Panc1 (cell line): ENCODE measurements around the gene POC1B. TPM values are rescaled to one million over a fixed set of nuclear protein-coding genes. Genes with fewer than 3 reads are reported as not detected.

Experiments used
- ATAC-seq: fragments of 200-7000 bp; cut with Tn5 transposase; 2 replicates; pipeline ENCODE4 v1.9.1; 2020; ENCODE audit warnings: mild to moderate bottlenecking, moderate library complexity
- BruUV-seq: library from RNA; stranded (reverse); fragments of 400-500 nt; replicated peaks from 2 replicates; lab custom pipeline; 2021; lab: Mats Ljungman, UMichigan
- CTCF ChIA-PET: fragments of 300-600 bp; sonication (Branson Sonifier 250); formaldehyde crosslinking; loops from one replicate; lab custom pipeline; 2022; ENCODE audit warnings: antibody characterized with exemption; lab: Charles Lee
- POLR2A ChIA-PET: fragments of 300-600 bp; sonication (Branson Sonifier 250); formaldehyde crosslinking; loops from one replicate; lab custom pipeline; 2022; ENCODE audit warnings: antibody characterized with exemption; lab: Charles Lee
- DNase-seq: peaks from one replicate; pipeline ENCODE4 v3.0.0-alpha.2; 2010; ENCODE audit warnings: low read depth, low spot score
- H3K27ac ChIP-seq: 2 replicates; pipeline ENCODE4 v1.5.1; 2011; ENCODE audit warnings: mild to moderate bottlenecking, low read length, inconsistent platforms
- H3K27me3 ChIP-seq: fragments of 200-500 bp; sonication (Bioruptor generic); 2 replicates; pipeline ENCODE4 v1.6.0; 2014; ENCODE audit warnings: low read length, inconsistent platforms; ENCODE audit not compliant: control insufficient read depth, insufficient read depth
- H3K36me3 ChIP-seq: fragments of 200-500 bp; sonication (Bioruptor generic); 2 replicates; pipeline ENCODE4 v1.5.1; 2014; ENCODE audit warnings: inconsistent platforms, mild to moderate bottlenecking, low read length, moderate library complexity; ENCODE audit not compliant: control insufficient read depth, insufficient read depth
- H3K4me1 ChIP-seq: 2 replicates; pipeline ENCODE4 v1.5.1; 2011; ENCODE audit warnings: inconsistent platforms, mild to moderate bottlenecking, low read length, moderate library complexity; ENCODE audit not compliant: control insufficient read depth, insufficient read depth
- H3K4me3 ChIP-seq, 2 experiments: 2 replicates each; pipeline ENCODE4 v1.5.1; 2011 to 2012; ENCODE audit warnings: low read depth in 2 of 2, low read length in 2 of 2, mild to moderate bottlenecking in 2 of 2, inconsistent platforms in 1 of 2, moderate library complexity in 1 of 2
- H3K9me3 ChIP-seq: fragments of 200-500 bp; sonication (Bioruptor generic); 2 replicates; pipeline ENCODE4 v1.5.1; 2014; ENCODE audit warnings: low read depth, mild to moderate bottlenecking, inconsistent platforms, low read length, moderate library complexity; ENCODE audit not compliant: control insufficient read depth, insufficient read depth
- CTCF ChIP-seq: fragments of 450-650 bp; IDR thresholded peaks from 2 replicates; pipeline ENCODE4 v1.5.1; 2017; ENCODE audit warnings: mild to moderate bottlenecking
- POLR2AphosphoS5 ChIP-seq: IDR thresholded peaks from 2 replicates; pipeline ENCODE4 v1.6.1; 2012; ENCODE audit warnings: mild to moderate bottlenecking, low read depth, low read length, moderate library complexity
- REST ChIP-seq, 2 experiments: IDR thresholded peaks; 2 replicates each; pipeline ENCODE4 v1.6.1; 2011 to 2012; ENCODE audit warnings: low read depth in 2 of 2, control low read depth in 1 of 2, low read length in 1 of 2, mild to moderate bottlenecking in 1 of 2, moderate library complexity in 1 of 2; ENCODE audit not compliant: insufficient read depth in 1 of 2
- SIN3A ChIP-seq: IDR thresholded peaks from 2 replicates; pipeline ENCODE4 v1.6.1; 2012; ENCODE audit warnings: low read depth, mild to moderate bottlenecking, low read length, moderate library complexity, borderline replicate concordance; ENCODE audit not compliant: insufficient read depth
- TCF7L2 ChIP-seq: IDR thresholded peaks from 2 replicates; pipeline ENCODE4 v1.6.1; 2011; ENCODE audit warnings: mild to moderate bottlenecking, low read depth, low read length, inconsistent platforms
- in situ Hi-C: cut with HindIII; loops from 2 replicates; pipeline ENCODE4 v1.10.0; 2016; ENCODE audit warnings: low sequenced_read_pairs, low pct_unique_long_range_greater_than_20kb
- intact Hi-C: fragments of 100-400 bp; cut with micrococcal nuclease; formaldehyde crosslinking; loops from one replicate; pipeline ENCODE4 v1.10.0; 2022; ENCODE audit not compliant: unreplicated experiment
- total RNA-seq: library from RNA; stranded (reverse); gene quantifications from one replicate; pipeline ENCODE4 v1.2.1, GENCODE V29; 2021; ENCODE audit not compliant: unreplicated experiment

POC1B gene
- total RNA-seq, 1 experiment from 2014 or later: 7.3 TPM

- ChIA-PET CTCF (no interaction called here), POLR2A (no interaction called here)
- Histone ChIP-seq H3K27me3 (no peaks in the 10 kb centered on the region), H3K4me3 (no peak overlapping the region), H3K9me3 (no peaks in the 10 kb centered on the region), H3K4me1 (no peaks in the 10 kb centered on the region), H3K27ac (no peak overlapping the region), H3K36me3 (no peaks in the 10 kb centered on the region)
- ATAC-seq (no peak), DNase-seq (no peak)
- BruUV-seq: no TSS peak
- no peak for TF ChIP-seq TCF7L2
- no peak for TF ChIP-seq CTCF
- no peak for TF ChIP-seq SIN3A
- no peak for TF ChIP-seq POLR2AphosphoS5
- intact Hi-C loops: no loop called here
- in situ Hi-C loops: no loop called here
Observed at GRCh38 chr12:89376202-89376529, 149.7 kb downstream of the POC1B start.

- Histone ChIP-seq H3K27me3 (no peaks in the 10 kb centered on the region), H3K4me1 (peaks cover 4% of the 10 kb centered on the region; the same call in 1 of the 2 replicates), H3K36me3 (no peaks in the 10 kb centered on the region), H3K27ac (no peak overlapping the region), H3K9me3 (no peaks in the 10 kb centered on the region), H3K4me3 (no peak overlapping the region)
- no peak for TF ChIP-seq SIN3A
- TF ChIP-seq CTCF: no peak
- TF ChIP-seq TCF7L2: no peak
- TF ChIP-seq POLR2AphosphoS5: no peak
- TF ChIP-seq REST (IDR thresholded peaks at IDR 0.05; ENCODE audit: insufficient read depth in 1 of 2, low read depth in 2 of 2, low read length in 1 of 2): no peak
- ChIA-PET CTCF (interaction anchor here (0.6 kb wide), 1 partner anchor 184 kb away, joined by 3 read pairs; no protein-coding TSS in a partner anchor), POLR2A (no interaction called here)
- DNase-seq: no peak
- in situ Hi-C loops: no loop called here
- BruUV-seq: no TSS peak
- ATAC-seq: no peak
- intact Hi-C loops: no loop called here
Observed at GRCh38 chr12:89373763-89374572, 151.9 kb downstream of the POC1B start.
